K562 (cell line): ENCODE data around the gene NSMCE1. TPM values are rescaled to one million over a fixed set of nuclear protein-coding genes. Genes with fewer than 3 reads are reported as not detected.

ENCODE experiments used
- C11orf30 ChIP-seq: fragments of 450-650 bp; IDR thresholded peaks from 2 replicates; pipeline ENCODE4 v1.6.1; 2016; ENCODE audit warnings: low read depth, mild to moderate bottlenecking
- CBX5 ChIP-seq: IDR thresholded peaks from 2 replicates; pipeline ENCODE4 v1.6.1; 2014; ENCODE audit warnings: low read depth, borderline replicate concordance
- CTCFL ChIP-seq: IDR thresholded peaks from 2 replicates; pipeline ENCODE4 v1.6.1; 2011; ENCODE audit warnings: borderline replicate concordance, low read depth, mild to moderate bottlenecking, moderate library complexity, low read length; ENCODE audit not compliant: insufficient read depth, poor library complexity, severe bottlenecking
- ELF4 ChIP-seq: fragments of 450-650 bp; formaldehyde crosslinking; IDR thresholded peaks from 2 replicates; pipeline ENCODE4 v1.4.0; 2022; ENCODE audit warnings: missing genetic modification characterization
- PBX2 ChIP-seq, 2 experiments: IDR thresholded peaks in 1 of 2; conservative IDR thresholded peaks in 1 of 2; 2 replicates each; pipeline ENCODE4 v1.6.1; 2016; ENCODE audit warnings: low read depth in 2 of 2, mild to moderate bottlenecking in 1 of 2, missing compliant biosample characterization in 1 of 2, missing genetic modification characterization in 1 of 2, moderate library complexity in 1 of 2
- SFPQ ChIP-seq: fragments of 200-400 bp; formaldehyde crosslinking; IDR thresholded peaks from 2 replicates; pipeline ENCODE4 v1.6.1; 2017; ENCODE audit warnings: mild to moderate bottlenecking, low read depth, low read length, moderate library complexity
- SMAD4 ChIP-seq: fragments of 250-450 bp; sonication (Bioruptor Pico); conservative IDR thresholded peaks from 2 replicates; pipeline ENCODE4 v1.8.0; 2021; ENCODE audit warnings: inconsistent platforms, mild to moderate bottlenecking, moderate library complexity
- SRSF3 ChIP-seq: fragments of 200-400 bp; formaldehyde crosslinking; IDR thresholded peaks from 2 replicates; pipeline ENCODE4 v1.6.1; 2016; ENCODE audit warnings: mild to moderate bottlenecking, low read length, moderate library complexity; ENCODE audit not compliant: insufficient read depth
- THRA ChIP-seq: fragments of 450-650 bp; IDR thresholded peaks from 2 replicates; pipeline ENCODE4 v1.6.1; 2017; ENCODE audit warnings: mild to moderate bottlenecking, moderate library complexity
- ZBTB9 ChIP-seq: fragments of 450-650 bp; formaldehyde crosslinking; IDR thresholded peaks from 2 replicates; pipeline ENCODE4 v1.4.0; 2020; ENCODE audit warnings: mild to moderate bottlenecking, moderate library complexity
- ZHX1 ChIP-seq: fragments of 150-350 bp; conservative IDR thresholded peaks from 2 replicates; pipeline ENCODE4 v1.6.1; 2014; ENCODE audit warnings: low read length
- ZNF165 ChIP-seq: fragments of 250-450 bp; sonication (Bioruptor Pico); IDR thresholded peaks from 2 replicates; pipeline ENCODE4 v1.4.0; 2020; ENCODE audit warnings: borderline replicate concordance
- ZNF224 ChIP-seq: sonication (generic); formaldehyde crosslinking; IDR thresholded peaks from 2 replicates; pipeline ENCODE4 v1.8.0; 2022; ENCODE audit warnings: mild to moderate bottlenecking, missing genetic modification reagents
- polyA plus RNA-seq, 8 experiments: library from polyadenylated mRNA; depleted of rRNA in 4 of 8; stranded (reverse) in 5 of 8; unstranded in 3 of 8; fragments of >200 nt; fragmentation: Nextera tagmentation in 2 of 8; fragmentation: Illumina TruSeq in 1 of 8; extraction: Ambion mirVana in 2 of 8; extraction: Trizol in 1 of 8; gene quantifications; 2 replicates each; pipeline versions ENCODE4 v1.2.1 to v1.2.3, GENCODE V29; 2011 to 2014; ENCODE audit warnings: inconsistent platforms in 1 of 8, missing spikeins in 1 of 8
- total RNA-seq, 7 experiments: library from RNA; depleted of rRNA in 6 of 7; stranded (reverse); fragments of >200 nt in 6 of 7; fragmentation: Illumina TruSeq in 2 of 7; extraction: Trizol in 2 of 7; gene quantifications; 2 replicates each; pipeline versions ENCODE4 v1.2.1 to v1.2.3, GENCODE V29; 2011 to 2021; ENCODE audit warnings: low replicate concordance in 1 of 7

Gene NSMCE1
- total and polyA plus RNA-seq, 9 of the 15 experiments (the other 6 are each of a cell fraction or from before 2014, with no cell fraction given) = 52.1 to 163 (median 61.5) TPM

- TF ChIP-seq SFPQ = no peak
- TF ChIP-seq SRSF3 = no peak
- 0 out of 2 replicates have a peak, but pooled peaks have one; percentile 28 for TF ChIP-seq ZHX1
- no peak for TF ChIP-seq C11orf30
- no peak for TF ChIP-seq ZNF224 (CRISPR knock-in tag)
- TF ChIP-seq ELF4 (CRISPR knock-in tag) = 0 out of 2 replicates have a peak, but pooled peaks have one; percentile 31
- no peak for TF ChIP-seq SMAD4 (CRISPR knock-in tag)
- no peak for TF ChIP-seq ZNF165 (CRISPR knock-in tag)
- no peak for TF ChIP-seq ZBTB9 (CRISPR knock-in tag)
- TF ChIP-seq CTCFL = no peak
- no peak for TF ChIP-seq CBX5
- no peak for TF ChIP-seq PBX2 (CRISPR knock-in tag; IDR thresholded peaks at IDR 0.05; ENCODE audit: low read depth)
- no peak for TF ChIP-seq PBX2 (tag; conservative IDR thresholded peaks at IDR 0.05; ENCODE audit: low read depth)
- no peak for TF ChIP-seq THRA
These were observed 89.0 kb downstream of the NSMCE1 start (continued) for GRCh38 chr16:27179500-27180072.
